Transverse colon (tissue), 4 donors: ENCODE data around the gene PDE4B. TPM values are rescaled to one million over a fixed set of nuclear protein-coding genes. Genes with fewer than 3 reads are reported as not detected.

ENCODE experiments used
- DNase-seq: peaks from one replicate; pipeline ENCODE4 v3.0.0-alpha.2; 2019
- H3K27ac ChIP-seq, 4 donors: fragments of 200-600 bp; sonication (generic); 2 replicates each; pipeline ENCODE4 v1.5.1; 2016 to 2018; ENCODE audit warnings: inconsistent platforms in 4 of 4
- H3K27me3 ChIP-seq: fragments of 200-600 bp; sonication (generic); 2 replicates; pipeline ENCODE4 v1.5.1; 2017; ENCODE audit warnings: inconsistent platforms
- H3K36me3 ChIP-seq, 4 donors: fragments of 200-600 bp; sonication (generic); 2 replicates each; pipeline ENCODE4 v1.5.1; 2017 to 2019; ENCODE audit warnings: inconsistent platforms in 4 of 4
- H3K4me1 ChIP-seq, 4 donors: fragments of 200-600 bp; sonication (generic); 2 replicates each; pipeline ENCODE4 v1.5.1; 2017 to 2020; ENCODE audit warnings: inconsistent platforms in 4 of 4
- H3K4me3 ChIP-seq, 4 donors: fragments of 200-600 bp; sonication (generic); 1 replicate in 1 of 4; 2 replicates in 3 of 4; pipeline versions ENCODE4 v1.5.1 to v1.6.1; 2017 to 2019; ENCODE audit warnings: inconsistent platforms in 4 of 4
- H3K9me3 ChIP-seq, 2 donors: fragments of 200-600 bp; sonication (generic); 2 replicates each; pipeline ENCODE4 v1.5.1; 2017 to 2019; ENCODE audit warnings: inconsistent platforms in 2 of 2
- CTCF ChIP-seq, 5 experiments: fragments of 200-600 bp in 3 of 5; fragments of 450-650 bp in 2 of 5; sonication (generic) in 3 of 5; IDR thresholded peaks; 1 replicate in 2 of 5; 2 replicates in 3 of 5; pipeline ENCODE4 v1.5.1; 2016 to 2017; ENCODE audit warnings: antibody characterized with exemption in 5 of 5, inconsistent platforms in 3 of 5, mild to moderate bottlenecking in 2 of 5, moderate library complexity in 1 of 5
- EP300 ChIP-seq: sonication (generic); formaldehyde crosslinking; IDR thresholded peaks from one replicate; pipeline ENCODE4 v1.6.1; 2017; ENCODE audit warnings: antibody characterized with exemption, low read depth
- POLR2A ChIP-seq: fragments of 450-650 bp; IDR thresholded peaks from one replicate; pipeline ENCODE4 v1.6.1; 2016; ENCODE audit warnings: antibody characterized with exemption, mild to moderate bottlenecking, moderate library complexity
- POLR2AphosphoS5 ChIP-seq, 3 donors: sonication (generic); formaldehyde crosslinking; IDR thresholded peaks; one replicate each; pipeline ENCODE4 v1.6.1; 2016; ENCODE audit warnings: antibody characterized with exemption in 3 of 3
- WGBS, 2 donors: methylation state at CpG; one replicate each; pipeline ENCODE4 v1.1.5; 2018; ENCODE audit warnings: low coverage in 1 of 2; 5-methylcytosine and 5-hydroxymethylcytosine counted together
- in situ Hi-C, 4 donors: fragments of 200-750 bp; cut with MboI; loops; one replicate each; pipeline versions ENCODE4 v1.15.0 to v1.15.1; 2017; ENCODE audit warnings: low sequenced_read_pairs in 3 of 4, low pct_ligation_motif_present in 1 of 4, low pct_unique_long_range_greater_than_20kb in 1 of 4
- intact Hi-C: fragments of 100-400 bp; cut with DNase I; formaldehyde crosslinking; loops from one replicate; pipeline ENCODE4 v1.15.1; 2023; ENCODE audit warnings: low total_unique reads
- total RNA-seq, 4 donors: library from RNA; depleted of rRNA; stranded (reverse); fragments of >200 nt; gene quantifications; one replicate each; pipeline ENCODE4 v1.1.0, GENCODE V29; 2016

Gene PDE4B
- total RNA-seq, 4 donors from 2014 or later = 4.5 to 14.8 (median 6.5) TPM

DNA sequence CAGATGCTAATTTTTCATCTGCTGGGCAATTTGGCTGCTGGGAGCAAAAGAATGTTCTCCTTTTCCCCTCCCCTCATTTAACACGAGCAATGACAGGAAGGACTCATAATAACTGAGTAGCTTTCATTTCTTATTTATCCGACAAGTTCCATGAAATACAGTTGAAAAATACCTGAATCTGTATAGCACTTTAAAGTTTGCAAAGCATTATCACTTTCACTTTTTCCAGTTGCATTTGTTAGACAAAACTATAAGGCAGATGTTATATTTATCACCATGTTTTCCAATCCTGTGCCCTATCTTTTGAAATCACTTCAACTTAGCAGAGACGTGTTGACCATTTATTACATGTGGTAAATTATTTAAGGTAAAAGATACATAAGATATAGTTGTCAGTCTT lies 390.7 kb downstream of the PDE4B start:
- in situ Hi-C loops = no loop called here
- intact Hi-C loops = no loop called here
- Histone ChIP-seq H3K36me3 (no peaks in the 10 kb centered on the region), H3K9me3 (no peaks in the 10 kb centered on the region), H3K27me3 (no peaks in the 10 kb centered on the region), H3K4me3 (no peak overlapping the region), H3K27ac (peak overlapping the region in 2 of 4 donors; percentile 11 to 22), H3K4me1 (peaks cover 0 to 4% (median 0%) of the 10 kb centered on the region in 4 donors)
- DNase-seq = no peak
- WGBS, 2 donors = 55 to 73% methylated on average over 3 of the region's 3 CpGs
- TF ChIP-seq POLR2A (no peak), EP300 (no peak), CTCF (IDR thresholded peaks at IDR 0.05) (no peak), POLR2AphosphoS5 (IDR thresholded peaks at IDR 0.05) (no peak)

DNA sequence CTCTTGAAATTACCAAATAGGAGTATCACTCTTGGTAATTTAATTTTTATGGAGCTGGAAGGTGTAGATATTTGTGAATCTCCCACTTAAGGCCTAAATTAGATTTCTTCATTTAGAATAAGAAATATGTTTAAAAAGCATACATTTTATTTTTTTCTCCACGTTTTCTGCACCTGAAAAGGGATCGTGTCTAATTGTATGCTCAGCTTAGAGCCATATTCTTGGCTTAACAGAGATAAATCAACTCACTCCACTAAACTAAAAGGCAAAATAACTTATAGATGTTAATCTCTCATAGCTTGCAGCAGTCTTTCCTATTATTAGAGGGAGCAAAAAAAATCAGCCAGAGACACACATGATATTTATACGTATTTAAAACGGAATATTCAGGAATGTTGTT lies 404.4 kb downstream of the PDE4B start:
- Histone ChIP-seq H3K27ac (no peak overlapping the region), H3K9me3 (no peaks in the 10 kb centered on the region), H3K27me3 (no peaks in the 10 kb centered on the region), H3K4me3 (no peak overlapping the region), H3K4me1 (peaks cover 0 to 6% (median 0%) of the 10 kb centered on the region in 4 donors), H3K36me3 (no peaks in the 10 kb centered on the region)
- no peak for DNase-seq
- intact Hi-C loops = no loop called here
- TF ChIP-seq CTCF (IDR thresholded peaks at IDR 0.05) = no peak
- TF ChIP-seq EP300 = no peak
- no peak for TF ChIP-seq POLR2A
- no peak for TF ChIP-seq POLR2AphosphoS5 (IDR thresholded peaks at IDR 0.05)
- WGBS, 2 donors = 72 to 81% methylated on average over 3 to 4 of the region's 4 CpGs
- in situ Hi-C loops = no loop called here

GRCh38 chr1:66197785-66198184 lies 405.1 kb downstream of the PDE4B start:
- 56 to 82% methylated on average over 1 of the region's 1 CpG for WGBS, 2 donors
- in situ Hi-C loops = no loop called here

GRCh38 chr1:66206563-66207144 lies 414.0 kb downstream of the PDE4B start:
- in situ Hi-C loops = no loop called here
- no peak for TF ChIP-seq EP300
- TF ChIP-seq POLR2A = no peak
- TF ChIP-seq CTCF (IDR thresholded peaks at IDR 0.05) = no peak
- TF ChIP-seq POLR2AphosphoS5 (IDR thresholded peaks at IDR 0.05) = no peak
- Histone ChIP-seq H3K4me3 (no peak overlapping the region), H3K27ac (no peak overlapping the region), H3K36me3 (no peaks in the 10 kb centered on the region), H3K4me1 (no peaks in the 10 kb centered on the region), H3K27me3 (no peaks in the 10 kb centered on the region), H3K9me3 (no peaks in the 10 kb centered on the region)
- 48 to 51% methylated on average over 2 of the region's 2 CpGs for WGBS, 2 donors
- intact Hi-C loops = no loop called here
- no peak for DNase-seq

More at GRCh38 chr1:66197785-66198184, 405.1 kb downstream of the PDE4B start:
- no peaks in the 10 kb centered on the region for H3K27me3 ChIP-seq
- intact Hi-C loops = no loop called here
- no peaks in the 10 kb centered on the region for H3K9me3 ChIP-seq
- TF ChIP-seq CTCF (IDR thresholded peaks at IDR 0.05) (no peak), POLR2A (no peak), EP300 (no peak), POLR2AphosphoS5 (IDR thresholded peaks at IDR 0.05) (no peak)
- DNase-seq = no peak
- H3K4me1 ChIP-seq = peaks cover 0 to 6% (median 0%) of the 10 kb centered on the region in 4 donors
- H3K36me3 ChIP-seq = no peaks in the 10 kb centered on the region
- no peak overlapping the region for H3K4me3 ChIP-seq
- H3K27ac ChIP-seq = no peak overlapping the region
